KG1 (cell line): ENCODE results near the gene H1-8.
"Not testable (repeated sequence)": the region's sequence is repeated elsewhere in the genome, so short reads cannot be mapped to it uniquely, and the experiment has no call there.

ENCODE experiments used
- DNase-seq: peaks from one replicate; lab custom pipeline; 2025; lab: John Stamatoyannopoulos, UW

H1-8 gene

GRCh38 chr3:129543156-129543790 is at the start of gene H1-8:
H1-8 (plus strand) TSS chr3:129543175; CDS start chr3:129543219, 44 bp downstream.
- no peak for DNase-seq

- DNase-seq: no peak
These were observed 49.8 kb upstream of the H1-8 start for GRCh38 chr3:129493206-129493605.

GRCh38 chr3:129494499-129494898 is 48.5 kb upstream of the H1-8 start:
- DNase-seq: not testable (repeated sequence)

GRCh38 chr3:129495006-129495639 is 47.9 kb upstream of the H1-8 start:
- not testable (repeated sequence) for DNase-seq

- not testable (repeated sequence) for DNase-seq
These were observed 45.1 kb upstream of the H1-8 start for GRCh38 chr3:129497876-129498275.

- DNase-seq: not testable (repeated sequence)
These were observed 44.1 kb upstream of the H1-8 start for GRCh38 chr3:129498603-129499488.

- not testable (repeated sequence) for DNase-seq
These were observed 43.2 kb upstream of the H1-8 start for GRCh38 chr3:129499604-129500333.

GRCh38 chr3:129500334-129500658 is 42.7 kb upstream of the H1-8 start:
- no peak for DNase-seq

- DNase-seq: no peak
These were observed 41.3 kb upstream of the H1-8 start for GRCh38 chr3:129501630-129502029.

GRCh38 chr3:129502641-129503408 is 40.1 kb upstream of the H1-8 start:
- DNase-seq: no peak

GRCh38 chr3:129503471-129504291 is 39.3 kb upstream of the H1-8 start:
- no peak for DNase-seq

- no peak for DNase-seq
These were observed 38.4 kb upstream of the H1-8 start for GRCh38 chr3:129504471-129505100.

GRCh38 chr3:129505341-129505740 is 37.6 kb upstream of the H1-8 start:
- no peak for DNase-seq

GRCh38 chr3:129506231-129506742 is 36.7 kb upstream of the H1-8 start:
- DNase-seq: no peak

GRCh38 chr3:129507181-129507831 is 35.7 kb upstream of the H1-8 start:
- DNase-seq: no peak

GRCh38 chr3:129512595-129512994 is 30.4 kb upstream of the H1-8 start:
- no peak for DNase-seq

- DNase-seq: no peak
These were observed 29.3 kb upstream of the H1-8 start for GRCh38 chr3:129513705-129514104.

GRCh38 chr3:129514110-129514509 is 28.9 kb upstream of the H1-8 start:
- no peak for DNase-seq

- no peak for DNase-seq
These were observed 28.4 kb upstream of the H1-8 start for GRCh38 chr3:129514563-129514962.
